Measurements from ENCODE around the gene IFIT1B.

The IFIT1B gene

GRCh38 chr10:89419548-89419947, 41.7 kb downstream of the IFIT1B start:
- no peaks in the 10 kb centered on the region for H3K9me3 ChIP-seq (ENCODE audit: control extremely low read depth in 1 of 5, control insufficient read depth in 4 of 5, insufficient read depth in 2 of 5, low read depth in 1 of 5, low read length in 4 of 5)
- peaks cover 0 to 27% (median 5%) of the 10 kb centered on the region in 4 experiments for H3K36me3 ChIP-seq (ENCODE audit: control insufficient read depth in 4 of 4, insufficient read depth in 4 of 4, low read length in 3 of 4)
- ChIA-PET CTCF (interaction anchor here (1.2 to 1.7 kb wide), 3 partner anchors 10 to 27 kb away, joined by 3 to 4 read pairs (median 3); partner anchors contain the start of gene IFIT1), POLR2A (no interaction called here)
- 20% methylated on average over 1 of the region's 3 CpGs for WGBS (ENCODE audit: insufficient coverage)
- H3K27me3 ChIP-seq (replicated peaks in 2 of 5; ENCODE audit: control insufficient read depth in 4 of 5, insufficient read depth in 5 of 5, low read length in 4 of 5) = no peaks in the 10 kb centered on the region
- H3K4me1 ChIP-seq (ENCODE audit: control extremely low read depth in 1 of 4, control insufficient read depth in 4 of 4, insufficient read depth in 4 of 4, low read length in 3 of 4) = peaks cover 0 to 23% (median 7%) of the 10 kb centered on the region in 4 experiments
- peak overlapping the region in 1 of 7 experiments; percentile 26 for H3K4me3 ChIP-seq (ENCODE audit: control insufficient read depth in 1 of 7, extremely low read depth in 1 of 7, insufficient read depth in 4 of 7, low read depth in 2 of 7, low read length in 6 of 7)
- DNase-seq = peak; percentile 47 to 77 (median 70)
- no peak overlapping the region for H3K27ac ChIP-seq (ENCODE audit: insufficient read depth in 1 of 2, low read depth in 1 of 2, low read length in 2 of 2, poor library complexity in 1 of 2, severe bottlenecking in 2 of 2)

- no peak for DNase-seq
- WGBS (ENCODE audit: insufficient coverage) = 100% methylated on average over 2 of the region's 2 CpGs
- Histone ChIP-seq H3K27me3 (replicated peaks in 2 of 5; ENCODE audit: control insufficient read depth in 4 of 5, insufficient read depth in 5 of 5, low read length in 4 of 5) (no peaks in the 10 kb centered on the region), H3K4me3 (ENCODE audit: control insufficient read depth in 1 of 7, extremely low read depth in 1 of 7, insufficient read depth in 4 of 7, low read depth in 2 of 7, low read length in 6 of 7) (no peak overlapping the region), H3K4me1 (ENCODE audit: control extremely low read depth in 1 of 4, control insufficient read depth in 4 of 4, insufficient read depth in 4 of 4, low read length in 3 of 4) (peaks cover 0 to 14% (median 0%) of the 10 kb centered on the region in 4 experiments), H3K36me3 (ENCODE audit: control insufficient read depth in 4 of 4, insufficient read depth in 4 of 4, low read length in 3 of 4) (peaks cover 0 to 27% (median 5%) of the 10 kb centered on the region in 4 experiments), H3K9me3 (ENCODE audit: control extremely low read depth in 1 of 5, control insufficient read depth in 4 of 5, insufficient read depth in 2 of 5, low read depth in 1 of 5, low read length in 4 of 5) (no peaks in the 10 kb centered on the region), H3K27ac (ENCODE audit: insufficient read depth in 1 of 2, low read depth in 1 of 2, low read length in 2 of 2, poor library complexity in 1 of 2, severe bottlenecking in 2 of 2) (no peak overlapping the region)
- POLR2A ChIA-PET = no interaction called here
- CTCF ChIA-PET = interaction anchor here (0.9 kb wide), 1 partner anchor 126 kb away, joined by 4 read pairs; no protein-coding TSS in a partner anchor
Measured at GRCh38 chr10:89421018-89421476, 43.2 kb downstream of the IFIT1B start.

GRCh38 chr10:89425000-89425399, 47.1 kb downstream of the IFIT1B start:
- no peak for DNase-seq
- Histone ChIP-seq H3K4me1 (ENCODE audit: control extremely low read depth in 1 of 4, control insufficient read depth in 4 of 4, insufficient read depth in 4 of 4, low read length in 3 of 4) (no peaks in the 10 kb centered on the region), H3K4me3 (ENCODE audit: control insufficient read depth in 1 of 7, extremely low read depth in 1 of 7, insufficient read depth in 4 of 7, low read depth in 2 of 7, low read length in 6 of 7) (no peak overlapping the region), H3K27me3 (replicated peaks in 2 of 5; ENCODE audit: control insufficient read depth in 4 of 5, insufficient read depth in 5 of 5, low read length in 4 of 5) (no peaks in the 10 kb centered on the region), H3K9me3 (ENCODE audit: control extremely low read depth in 1 of 5, control insufficient read depth in 4 of 5, insufficient read depth in 2 of 5, low read depth in 1 of 5, low read length in 4 of 5) (no peaks in the 10 kb centered on the region), H3K36me3 (ENCODE audit: control insufficient read depth in 4 of 4, insufficient read depth in 4 of 4, low read length in 3 of 4) (peaks cover 0 to 12% (median 2%) of the 10 kb centered on the region in 4 experiments), H3K27ac (ENCODE audit: insufficient read depth in 1 of 2, low read depth in 1 of 2, low read length in 2 of 2, poor library complexity in 1 of 2, severe bottlenecking in 2 of 2) (no peak overlapping the region)
- ChIA-PET POLR2A (no interaction called here), CTCF (no interaction called here)
- WGBS (ENCODE audit: insufficient coverage) = no CpG with 5 or more reads among the region's 5 CpGs

- DNase-seq = peak; percentile 42 to 71 (median 63)
- Histone ChIP-seq H3K27me3 (replicated peaks in 2 of 5; ENCODE audit: control insufficient read depth in 4 of 5, insufficient read depth in 5 of 5, low read length in 4 of 5) (no peaks in the 10 kb centered on the region), H3K36me3 (ENCODE audit: control insufficient read depth in 4 of 4, insufficient read depth in 4 of 4, low read length in 3 of 4) (peaks cover 0 to 4% (median under 1%) of the 10 kb centered on the region in 4 experiments), H3K4me3 (ENCODE audit: control insufficient read depth in 1 of 7, extremely low read depth in 1 of 7, insufficient read depth in 4 of 7, low read depth in 2 of 7, low read length in 6 of 7) (no peak overlapping the region), H3K9me3 (ENCODE audit: control extremely low read depth in 1 of 5, control insufficient read depth in 4 of 5, insufficient read depth in 2 of 5, low read depth in 1 of 5, low read length in 4 of 5) (no peaks in the 10 kb centered on the region), H3K27ac (ENCODE audit: insufficient read depth in 1 of 2, low read depth in 1 of 2, low read length in 2 of 2, poor library complexity in 1 of 2, severe bottlenecking in 2 of 2) (no peak overlapping the region), H3K4me1 (ENCODE audit: control extremely low read depth in 1 of 4, control insufficient read depth in 4 of 4, insufficient read depth in 4 of 4, low read length in 3 of 4) (no peaks in the 10 kb centered on the region)
- ChIA-PET CTCF (interaction anchor here (0.9 to 2.7 kb wide), 5 partner anchors 9 to 139 kb away, joined by 3 to 10 read pairs (median 3); no protein-coding TSS in a partner anchor), POLR2A (no interaction called here)
- 67% methylated on average over 5 of the region's 5 CpGs for WGBS (ENCODE audit: insufficient coverage)
Measured at GRCh38 chr10:89426230-89426868, 48.5 kb downstream of the IFIT1B start.

DNA sequence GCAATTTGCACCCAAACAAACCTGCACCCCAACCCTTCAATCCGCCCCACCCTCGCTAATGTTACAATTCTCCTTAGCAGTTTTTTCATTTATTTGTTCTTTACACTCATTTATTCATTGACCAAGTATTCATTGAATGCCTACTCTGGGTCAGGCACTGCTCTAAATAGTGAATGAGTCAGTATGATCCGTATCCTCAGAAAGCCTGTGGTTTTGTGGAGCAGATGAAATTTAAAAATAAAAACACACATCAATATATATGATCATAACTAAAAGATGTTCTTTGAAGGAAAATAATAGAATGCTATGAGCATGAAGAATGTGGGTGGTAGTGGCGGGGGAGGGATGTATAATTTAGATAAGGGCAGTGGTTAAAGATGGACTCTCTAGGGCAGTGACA, 49.8 kb downstream of the IFIT1B start:
- WGBS (ENCODE audit: insufficient coverage) = 100% methylated on average over 1 of the region's 4 CpGs
- no peak for DNase-seq
- no peaks in the 10 kb centered on the region for H3K36me3 ChIP-seq (ENCODE audit: control insufficient read depth in 4 of 4, insufficient read depth in 4 of 4, low read length in 3 of 4)
- H3K4me3 ChIP-seq (ENCODE audit: control insufficient read depth in 1 of 7, extremely low read depth in 1 of 7, insufficient read depth in 4 of 7, low read depth in 2 of 7, low read length in 6 of 7) = no peak overlapping the region
- CTCF ChIA-PET = interaction anchor here (1.2 to 2.7 kb wide), 4 partner anchors 10 to 137 kb away, joined by 3 to 10 read pairs (median 5); no protein-coding TSS in a partner anchor
- H3K9me3 ChIP-seq (ENCODE audit: control extremely low read depth in 1 of 5, control insufficient read depth in 4 of 5, insufficient read depth in 2 of 5, low read depth in 1 of 5, low read length in 4 of 5) = no peaks in the 10 kb centered on the region
- POLR2A ChIA-PET = no interaction called here
- H3K4me1 ChIP-seq (ENCODE audit: control extremely low read depth in 1 of 4, control insufficient read depth in 4 of 4, insufficient read depth in 4 of 4, low read length in 3 of 4) = no peaks in the 10 kb centered on the region
- H3K27me3 ChIP-seq (replicated peaks in 2 of 5; ENCODE audit: control insufficient read depth in 4 of 5, insufficient read depth in 5 of 5, low read length in 4 of 5) = no peaks in the 10 kb centered on the region
- no peak overlapping the region for H3K27ac ChIP-seq (ENCODE audit: insufficient read depth in 1 of 2, low read depth in 1 of 2, low read length in 2 of 2, poor library complexity in 1 of 2, severe bottlenecking in 2 of 2)

GRCh38 chr10:89428877-89429276, 51.0 kb downstream of the IFIT1B start:
- ChIA-PET CTCF (interaction anchor here (0.6 to 1.1 kb wide), 2 partner anchors 10 to 38 kb away, joined by 3 read pairs; no protein-coding TSS in a partner anchor), POLR2A (no interaction called here)
- Histone ChIP-seq H3K9me3 (ENCODE audit: control extremely low read depth in 1 of 5, control insufficient read depth in 4 of 5, insufficient read depth in 2 of 5, low read depth in 1 of 5, low read length in 4 of 5) (no peaks in the 10 kb centered on the region), H3K4me1 (ENCODE audit: control extremely low read depth in 1 of 4, control insufficient read depth in 4 of 4, insufficient read depth in 4 of 4, low read length in 3 of 4) (no peaks in the 10 kb centered on the region), H3K27ac (ENCODE audit: insufficient read depth in 1 of 2, low read depth in 1 of 2, low read length in 2 of 2, poor library complexity in 1 of 2, severe bottlenecking in 2 of 2) (no peak overlapping the region), H3K36me3 (ENCODE audit: control insufficient read depth in 4 of 4, insufficient read depth in 4 of 4, low read length in 3 of 4) (no peaks in the 10 kb centered on the region), H3K4me3 (ENCODE audit: control insufficient read depth in 1 of 7, extremely low read depth in 1 of 7, insufficient read depth in 4 of 7, low read depth in 2 of 7, low read length in 6 of 7) (no peak overlapping the region), H3K27me3 (replicated peaks in 2 of 5; ENCODE audit: control insufficient read depth in 4 of 5, insufficient read depth in 5 of 5, low read length in 4 of 5) (no peaks in the 10 kb centered on the region)
- WGBS (ENCODE audit: insufficient coverage) = no CpG with 5 or more reads among the region's 1 CpG
- DNase-seq = no peak

DNA sequence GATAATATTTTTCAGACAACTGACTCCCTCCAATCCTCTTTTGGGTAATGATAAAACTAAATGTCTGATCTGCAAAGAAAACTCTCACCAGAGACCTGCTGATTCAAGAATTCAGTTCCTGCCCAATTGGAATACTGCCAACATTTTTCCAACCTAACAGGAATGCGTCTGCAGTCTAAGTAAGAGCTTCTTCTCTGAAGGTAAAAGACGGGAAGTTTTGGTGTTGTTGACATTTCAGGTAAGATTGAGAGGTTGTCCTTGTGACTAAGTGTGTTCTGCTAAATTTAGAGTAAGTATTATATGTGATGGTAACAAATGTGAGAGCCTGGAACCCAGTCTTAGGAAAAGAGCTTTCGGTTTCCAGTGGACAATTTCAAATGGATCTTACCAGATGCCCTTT, 54.1 kb downstream of the IFIT1B start:
- no peaks in the 10 kb centered on the region for H3K4me1 ChIP-seq (ENCODE audit: control extremely low read depth in 1 of 4, control insufficient read depth in 4 of 4, insufficient read depth in 4 of 4, low read length in 3 of 4)
- WGBS (ENCODE audit: insufficient coverage) = no CpG with 5 or more reads among the region's 3 CpGs
- H3K9me3 ChIP-seq (ENCODE audit: control extremely low read depth in 1 of 5, control insufficient read depth in 4 of 5, insufficient read depth in 2 of 5, low read depth in 1 of 5, low read length in 4 of 5) = no peaks in the 10 kb centered on the region
- H3K36me3 ChIP-seq (ENCODE audit: control insufficient read depth in 4 of 4, insufficient read depth in 4 of 4, low read length in 3 of 4) = no peaks in the 10 kb centered on the region
- H3K27me3 ChIP-seq (replicated peaks in 2 of 5; ENCODE audit: control insufficient read depth in 4 of 5, insufficient read depth in 5 of 5, low read length in 4 of 5) = peaks cover 0 to 2% (median 0%) of the 10 kb centered on the region in 5 experiments
- no peak overlapping the region for H3K27ac ChIP-seq (ENCODE audit: insufficient read depth in 1 of 2, low read depth in 1 of 2, low read length in 2 of 2, poor library complexity in 1 of 2, severe bottlenecking in 2 of 2)
- DNase-seq = no peak
- no peak overlapping the region for H3K4me3 ChIP-seq (ENCODE audit: control insufficient read depth in 1 of 7, extremely low read depth in 1 of 7, insufficient read depth in 4 of 7, low read depth in 2 of 7, low read length in 6 of 7)
- ChIA-PET POLR2A (no interaction called here), CTCF (interaction anchor here (0.7 to 1.3 kb wide), 4 partner anchors 14 to 137 kb away, joined by 3 to 4 read pairs (median 3); no protein-coding TSS in a partner anchor)

Data from common myeloid progenitor, CD34-positive (primary cell).